Measurements from ENCODE around the gene CCBE1.

CCBE1 gene

DNA sequence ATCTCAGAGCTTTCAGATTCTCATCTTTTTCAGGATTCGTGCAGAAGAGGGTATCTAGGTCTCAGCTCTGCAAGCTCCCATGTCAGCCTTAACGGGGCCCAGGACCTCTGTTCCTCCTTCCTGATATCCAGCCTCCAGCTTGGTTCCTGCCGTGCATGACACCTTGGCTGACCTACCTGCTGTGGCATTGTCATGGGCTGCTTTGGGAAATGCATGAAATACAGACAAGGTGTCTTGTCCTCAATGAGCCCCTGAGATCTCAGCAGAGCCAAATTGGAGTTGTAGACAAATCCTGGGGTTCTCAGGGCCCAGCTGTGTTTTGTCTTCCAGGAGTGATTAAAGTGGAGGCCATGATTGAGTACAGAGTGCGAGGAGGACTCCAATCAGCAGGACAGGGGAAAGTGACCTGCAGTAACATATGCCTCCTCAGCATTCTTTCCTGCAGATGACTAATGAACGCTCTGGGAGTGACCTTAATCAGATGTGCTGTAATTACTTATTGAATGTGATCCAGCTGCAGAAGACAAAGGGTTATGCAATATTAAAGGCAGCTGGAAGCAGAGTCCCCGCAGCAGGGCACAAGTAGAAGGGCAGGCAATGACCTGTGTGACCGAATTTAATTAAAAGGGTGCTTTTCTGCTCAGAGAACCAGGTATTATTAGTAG, 141.1 kb downstream of the CCBE1 start:
- TF ChIP-seq TEAD4 (IDR thresholded peaks at IDR 0.05) (no peak), NFIC (IDR thresholded peaks at IDR 0.05) (no peak), ZBTB7A (IDR thresholded peaks at IDR 0.05; ENCODE audit: low read depth) (no peak)
- TF ChIP-seq, protein P1, sequence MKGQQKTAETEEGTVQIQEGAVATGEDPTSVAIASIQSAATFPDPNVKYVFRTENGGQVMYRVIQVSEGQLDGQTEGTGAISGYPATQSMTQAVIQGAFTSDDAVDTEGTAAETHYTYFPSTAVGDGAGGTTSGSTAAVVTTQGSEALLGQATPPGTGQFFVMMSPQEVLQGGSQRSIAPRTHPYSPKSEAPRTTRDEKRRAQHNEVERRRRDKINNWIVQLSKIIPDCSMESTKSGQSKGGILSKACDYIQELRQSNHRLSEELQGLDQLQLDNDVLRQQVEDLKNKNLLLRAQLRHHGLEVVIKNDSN (IDR thresholded peaks at IDR 0.05) = no peak

DNA sequence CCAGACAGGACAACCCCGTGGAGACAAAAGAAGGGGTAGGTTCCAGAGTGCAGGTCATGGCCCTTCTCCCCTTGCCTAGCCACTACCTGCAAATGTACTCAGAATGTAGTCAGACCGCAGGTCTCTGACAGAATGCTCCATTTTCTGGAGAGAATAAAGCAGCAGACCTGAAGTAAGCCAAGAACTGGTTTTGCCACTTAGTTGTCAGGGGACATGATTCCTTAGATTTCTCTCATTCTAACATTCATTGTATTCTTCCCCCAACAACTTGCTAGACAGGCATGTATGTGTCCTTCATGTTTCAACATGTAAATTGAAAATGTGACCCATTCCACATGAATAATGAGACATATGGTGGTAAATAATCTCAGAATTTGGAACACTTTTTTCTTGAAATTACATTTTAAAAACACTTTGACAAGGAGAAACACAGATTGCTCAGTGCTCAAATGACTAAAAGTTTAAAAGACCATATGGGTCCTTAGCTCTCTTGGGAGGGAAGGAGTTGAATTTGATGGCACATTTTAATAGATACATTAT, 142.4 kb downstream of the CCBE1 start:
- TF ChIP-seq ZBTB7A (IDR thresholded peaks at IDR 0.05; ENCODE audit: low read depth) (no peak), TCF12 (IDR thresholded peaks at IDR 0.05; ENCODE audit: low read depth) (no peak), CEBPB (IDR thresholded peaks at IDR 0.05) (no peak), TAF1 (IDR thresholded peaks at IDR 0.05; ENCODE audit: low read depth) (no peak), CREB1 (IDR thresholded peaks at IDR 0.05; ENCODE audit: low read depth) (no peak), TEAD4 (IDR thresholded peaks at IDR 0.05) (no peak), EGR1 (IDR thresholded peaks at IDR 0.05) (no peak), NFIC (IDR thresholded peaks at IDR 0.05) (no peak), YY1 (IDR thresholded peaks at IDR 0.05; ENCODE audit: low read depth) (no peak), RAD21 (IDR thresholded peaks at IDR 0.05; ENCODE audit: low read depth) (no peak)
- TF ChIP-seq, protein P2, sequence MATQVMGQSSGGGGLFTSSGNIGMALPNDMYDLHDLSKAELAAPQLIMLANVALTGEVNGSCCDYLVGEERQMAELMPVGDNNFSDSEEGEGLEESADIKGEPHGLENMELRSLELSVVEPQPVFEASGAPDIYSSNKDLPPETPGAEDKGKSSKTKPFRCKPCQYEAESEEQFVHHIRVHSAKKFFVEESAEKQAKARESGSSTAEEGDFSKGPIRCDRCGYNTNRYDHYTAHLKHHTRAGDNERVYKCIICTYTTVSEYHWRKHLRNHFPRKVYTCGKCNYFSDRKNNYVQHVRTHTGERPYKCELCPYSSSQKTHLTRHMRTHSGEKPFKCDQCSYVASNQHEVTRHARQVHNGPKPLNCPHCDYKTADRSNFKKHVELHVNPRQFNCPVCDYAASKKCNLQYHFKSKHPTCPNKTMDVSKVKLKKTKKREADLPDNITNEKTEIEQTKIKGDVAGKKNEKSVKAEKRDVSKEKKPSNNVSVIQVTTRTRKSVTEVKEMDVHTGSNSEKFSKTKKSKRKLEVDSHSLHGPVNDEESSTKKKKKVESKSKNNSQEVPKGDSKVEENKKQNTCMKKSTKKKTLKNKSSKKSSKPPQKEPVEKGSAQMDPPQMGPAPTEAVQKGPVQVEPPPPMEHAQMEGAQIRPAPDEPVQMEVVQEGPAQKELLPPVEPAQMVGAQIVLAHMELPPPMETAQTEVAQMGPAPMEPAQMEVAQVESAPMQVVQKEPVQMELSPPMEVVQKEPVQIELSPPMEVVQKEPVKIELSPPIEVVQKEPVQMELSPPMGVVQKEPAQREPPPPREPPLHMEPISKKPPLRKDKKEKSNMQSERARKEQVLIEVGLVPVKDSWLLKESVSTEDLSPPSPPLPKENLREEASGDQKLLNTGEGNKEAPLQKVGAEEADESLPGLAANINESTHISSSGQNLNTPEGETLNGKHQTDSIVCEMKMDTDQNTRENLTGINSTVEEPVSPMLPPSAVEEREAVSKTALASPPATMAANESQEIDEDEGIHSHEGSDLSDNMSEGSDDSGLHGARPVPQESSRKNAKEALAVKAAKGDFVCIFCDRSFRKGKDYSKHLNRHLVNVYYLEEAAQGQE (IDR thresholded peaks at IDR 0.05; ENCODE audit: low read depth) = no peak
- TF ChIP-seq, protein P3, sequence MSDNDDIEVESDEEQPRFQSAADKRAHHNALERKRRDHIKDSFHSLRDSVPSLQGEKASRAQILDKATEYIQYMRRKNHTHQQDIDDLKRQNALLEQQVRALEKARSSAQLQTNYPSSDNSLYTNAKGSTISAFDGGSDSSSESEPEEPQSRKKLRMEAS (IDR thresholded peaks at IDR 0.05) = no peak
- TF ChIP-seq, protein P1 (IDR thresholded peaks at IDR 0.05) = no peak

DNA sequence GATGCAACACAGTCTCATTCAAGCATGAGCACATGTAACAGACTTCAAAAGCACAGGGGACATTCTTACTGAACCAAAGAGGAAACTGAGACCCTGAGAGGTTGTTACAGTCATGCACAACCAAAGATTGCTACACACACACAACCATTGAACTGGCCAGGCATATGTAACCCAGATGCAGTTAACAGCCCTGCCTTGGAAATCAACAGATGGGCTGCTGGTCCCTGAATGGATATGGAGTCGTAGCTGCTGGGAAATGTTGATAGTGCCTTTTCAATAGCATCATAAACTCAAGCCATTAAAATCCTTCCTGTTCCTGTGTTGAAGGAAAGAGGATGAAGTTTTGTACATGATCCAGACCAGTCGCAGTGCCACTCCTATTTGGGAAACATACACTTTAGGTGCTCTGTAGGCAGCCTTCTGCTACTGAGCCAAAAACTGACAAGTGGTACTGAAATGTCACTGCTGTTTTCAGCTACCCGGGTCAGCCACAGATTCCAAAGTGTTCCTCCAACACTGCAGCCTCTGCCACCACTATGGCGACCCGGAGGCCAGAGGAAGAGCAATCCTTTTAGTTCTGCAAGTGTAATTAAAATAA, 143.9 kb downstream of the CCBE1 start:
- TF ChIP-seq, protein P2 (IDR thresholded peaks at IDR 0.05; ENCODE audit: low read depth) = no peak
- TF ChIP-seq CEBPB (IDR thresholded peaks at IDR 0.05) (no peak), NFIC (IDR thresholded peaks at IDR 0.05) (no peak), TCF12 (IDR thresholded peaks at IDR 0.05; ENCODE audit: low read depth) (no peak), ZBTB7A (IDR thresholded peaks at IDR 0.05; ENCODE audit: low read depth) (no peak), EGR1 (IDR thresholded peaks at IDR 0.05) (no peak), TAF1 (IDR thresholded peaks at IDR 0.05; ENCODE audit: low read depth) (no peak), FOXM1 (IDR thresholded peaks at IDR 0.05; ENCODE audit: borderline replicate concordance, low read depth) (no peak), EP300 (IDR thresholded peaks at IDR 0.05; ENCODE audit: borderline replicate concordance) (no peak), CREB1 (IDR thresholded peaks at IDR 0.05; ENCODE audit: low read depth) (no peak), RAD21 (IDR thresholded peaks at IDR 0.05; ENCODE audit: low read depth) (no peak), TEAD4 (IDR thresholded peaks at IDR 0.05) (no peak), YY1 (IDR thresholded peaks at IDR 0.05; ENCODE audit: low read depth) (no peak)
- TF ChIP-seq, protein P1 (IDR thresholded peaks at IDR 0.05) = no peak
- TF ChIP-seq, protein P3 (IDR thresholded peaks at IDR 0.05) = no peak

DNA sequence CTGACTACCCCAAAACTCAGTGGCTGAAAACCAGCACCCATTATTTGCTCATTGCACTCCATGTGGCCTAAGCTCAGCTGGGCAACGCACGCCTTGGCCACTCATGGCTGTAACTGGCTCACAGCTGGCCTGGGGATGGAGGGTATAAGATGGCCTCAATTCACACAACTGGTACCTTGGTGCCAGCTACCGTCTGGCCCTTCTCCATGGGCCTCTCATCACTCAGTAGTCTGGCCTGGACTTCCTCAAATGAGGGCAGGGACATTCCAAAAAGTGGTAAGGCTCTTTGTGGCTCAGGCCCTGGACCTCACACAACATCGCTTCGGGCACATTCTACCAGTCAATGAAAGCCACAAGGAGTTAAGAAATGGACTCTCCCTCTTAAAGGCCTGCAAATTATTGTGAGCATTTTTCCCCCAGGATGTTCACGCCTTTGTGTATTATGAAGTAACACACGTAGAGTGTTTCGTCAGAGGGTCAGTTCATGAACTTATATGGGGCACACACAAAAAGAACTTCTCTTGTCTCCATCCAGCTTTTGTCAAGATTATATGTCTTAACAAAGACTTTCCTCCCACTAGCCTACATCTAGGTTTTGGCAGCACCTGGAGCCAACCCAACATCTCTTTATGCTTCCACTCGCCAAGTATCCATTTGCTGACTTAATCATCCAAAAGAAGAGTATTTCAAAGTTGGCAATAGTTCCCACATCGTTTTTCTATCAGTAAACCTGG, 145.2 kb downstream of the CCBE1 start:
- TF ChIP-seq, protein P1 (IDR thresholded peaks at IDR 0.05) = no peak
- TF ChIP-seq NFIC (IDR thresholded peaks at IDR 0.05) (no peak), CREB1 (IDR thresholded peaks at IDR 0.05; ENCODE audit: low read depth) (no peak), EP300 (IDR thresholded peaks at IDR 0.05; ENCODE audit: borderline replicate concordance) (no peak), TEAD4 (IDR thresholded peaks at IDR 0.05) (no peak), CEBPB (IDR thresholded peaks at IDR 0.05) (no peak), TAF1 (IDR thresholded peaks at IDR 0.05; ENCODE audit: low read depth) (no peak)
- TF ChIP-seq, protein P3 (IDR thresholded peaks at IDR 0.05) = no peak

Measured in Ishikawa (cell line).